Stimulated activated effector memory CD8-positive, alpha-beta T cell treated with anti-CD3 and anti-CD28 coated beads, Interleukin-12 subunit alpha, Interleukin-12 subunit beta, amount 100 ng/mL, for 72 hours (primary cell): ENCODE results near the gene NHSL2.

ENCODE experiments used
- ATAC-seq: fragments of 150-1000 bp; cut with Tn5 transposase; 2 replicates; pipeline ENCODE4 v1.10.0; 2021
- DNase-seq, 2 donors: peaks; one replicate each; pipeline ENCODE4 v3.0.0; 2021 to 2022; ENCODE audit warnings: low spot score in 2 of 2
- H3K27ac Mint-ChIP-seq: one replicate; pipeline ENCODE4 v1.8.0; 2022; ENCODE audit warnings: mild to moderate bottlenecking, mixed read lengths
- H3K36me3 Mint-ChIP-seq: one replicate; pipeline ENCODE4 v1.8.0; 2022; ENCODE audit warnings: mild to moderate bottlenecking, mixed read lengths
- H3K4me1 Mint-ChIP-seq: one replicate; pipeline ENCODE4 v1.8.0; 2022; ENCODE audit warnings: mixed read lengths
- H3K4me3 Mint-ChIP-seq: one replicate; pipeline ENCODE4 v1.8.0; 2022; ENCODE audit warnings: mild to moderate bottlenecking, mixed read lengths
- H3K9me3 Mint-ChIP-seq: one replicate; pipeline ENCODE4 v1.8.0; 2022; ENCODE audit warnings: mixed read lengths

NHSL2 gene

GRCh38 chrX:71993371-71993770, 82.7 kb downstream of the NHSL2 start:
- Mint-ChIP-seq H3K27ac (peak overlapping the region; percentile 64), H3K9me3 (no peaks in the 10 kb centered on the region)
- ATAC-seq: no peak

GRCh38 chrX:71994601-71995000, 84.0 kb downstream of the NHSL2 start:
- Mint-ChIP-seq H3K4me3 (no peak overlapping the region), H3K27ac (peak overlapping the region; percentile 68), H3K4me1 (peaks cover 52% of the 10 kb centered on the region), H3K9me3 (no peaks in the 10 kb centered on the region), H3K36me3 (no peaks in the 10 kb centered on the region)
- DNase-seq: no peak
- no peak for ATAC-seq

More at GRCh38 chrX:71993371-71993770, 82.7 kb downstream of the NHSL2 start:
- DNase-seq: no peak
- Mint-ChIP-seq H3K4me3 (no peak overlapping the region), H3K36me3 (no peaks in the 10 kb centered on the region), H3K4me1 (peaks cover 46% of the 10 kb centered on the region)

GRCh38 chrX:71995122-71995521, 84.5 kb downstream of the NHSL2 start:
- no peaks in the 10 kb centered on the region for H3K36me3 Mint-ChIP-seq
- no peaks in the 10 kb centered on the region for H3K9me3 Mint-ChIP-seq
- H3K27ac Mint-ChIP-seq: no peak overlapping the region
- no peak overlapping the region for H3K4me3 Mint-ChIP-seq
- H3K4me1 Mint-ChIP-seq: peaks cover 52% of the 10 kb centered on the region
- DNase-seq (no peak), ATAC-seq (no peak)

GRCh38 chrX:71996136-71996535, 85.5 kb downstream of the NHSL2 start:
- H3K4me1 Mint-ChIP-seq: peaks cover 46% of the 10 kb centered on the region
- no peak overlapping the region for H3K27ac Mint-ChIP-seq
- DNase-seq (no peak), ATAC-seq (no peak)
- no peak overlapping the region for H3K4me3 Mint-ChIP-seq
- no peaks in the 10 kb centered on the region for H3K36me3 Mint-ChIP-seq
- no peaks in the 10 kb centered on the region for H3K9me3 Mint-ChIP-seq

- H3K36me3 Mint-ChIP-seq: no peaks in the 10 kb centered on the region
- ATAC-seq: no peak
- H3K9me3 Mint-ChIP-seq: no peaks in the 10 kb centered on the region
- DNase-seq: no peak
- H3K4me3 Mint-ChIP-seq: no peak overlapping the region
- no peak overlapping the region for H3K27ac Mint-ChIP-seq
- H3K4me1 Mint-ChIP-seq: peaks cover 41% of the 10 kb centered on the region
These were observed 86.2 kb downstream of the NHSL2 start for GRCh38 chrX:71996826-71997225.

- Mint-ChIP-seq H3K9me3 (no peaks in the 10 kb centered on the region), H3K36me3 (no peaks in the 10 kb centered on the region), H3K27ac (no peak overlapping the region), H3K4me3 (no peak overlapping the region), H3K4me1 (peaks cover 36% of the 10 kb centered on the region)
- ATAC-seq (no peak), DNase-seq (no peak)
These were observed 86.7 kb downstream of the NHSL2 start for GRCh38 chrX:71997320-71997719.

- no peaks in the 10 kb centered on the region for H3K36me3 Mint-ChIP-seq
- H3K4me3 Mint-ChIP-seq: no peak overlapping the region
- DNase-seq (peak in 1 of 2 donors; percentile 53), ATAC-seq (peak; percentile 62)
- no peaks in the 10 kb centered on the region for H3K9me3 Mint-ChIP-seq
- no peak overlapping the region for H3K27ac Mint-ChIP-seq
- H3K4me1 Mint-ChIP-seq: peaks cover 21% of the 10 kb centered on the region
These were observed 88.3 kb downstream of the NHSL2 start for GRCh38 chrX:71998836-71999509.

GRCh38 chrX:71999535-71999934, 88.9 kb downstream of the NHSL2 start:
- no peak for ATAC-seq
- Mint-ChIP-seq H3K4me1 (peaks cover 16% of the 10 kb centered on the region), H3K27ac (no peak overlapping the region), H3K36me3 (no peaks in the 10 kb centered on the region), H3K4me3 (no peak overlapping the region), H3K9me3 (no peaks in the 10 kb centered on the region)
- DNase-seq: no peak

GRCh38 chrX:72001471-72001870, 90.8 kb downstream of the NHSL2 start:
- Mint-ChIP-seq H3K36me3 (no peaks in the 10 kb centered on the region), H3K4me1 (peaks cover 6% of the 10 kb centered on the region), H3K4me3 (no peak overlapping the region), H3K27ac (no peak overlapping the region), H3K9me3 (no peaks in the 10 kb centered on the region)
- DNase-seq (no peak), ATAC-seq (no peak)

GRCh38 chrX:72001906-72002305, 91.3 kb downstream of the NHSL2 start:
- ATAC-seq (no peak), DNase-seq (no peak)
- Mint-ChIP-seq H3K9me3 (no peaks in the 10 kb centered on the region), H3K27ac (no peak overlapping the region), H3K36me3 (no peaks in the 10 kb centered on the region), H3K4me3 (no peak overlapping the region), H3K4me1 (peaks cover 6% of the 10 kb centered on the region)

GRCh38 chrX:72002875-72003274, 92.2 kb downstream of the NHSL2 start:
- Mint-ChIP-seq H3K36me3 (no peaks in the 10 kb centered on the region), H3K4me1 (peaks cover 6% of the 10 kb centered on the region), H3K9me3 (no peaks in the 10 kb centered on the region), H3K27ac (no peak overlapping the region), H3K4me3 (no peak overlapping the region)
- DNase-seq: no peak
- ATAC-seq: no peak

- H3K4me3 Mint-ChIP-seq: no peak overlapping the region
- peaks cover 2% of the 10 kb centered on the region for H3K4me1 Mint-ChIP-seq
- no peaks in the 10 kb centered on the region for H3K9me3 Mint-ChIP-seq
- no peak for ATAC-seq
- no peak for DNase-seq
- H3K36me3 Mint-ChIP-seq: no peaks in the 10 kb centered on the region
- no peak overlapping the region for H3K27ac Mint-ChIP-seq
These were observed 93.4 kb downstream of the NHSL2 start for GRCh38 chrX:72003811-72004750.

- DNase-seq (no peak), ATAC-seq (no peak)
- no peaks in the 10 kb centered on the region for H3K36me3 Mint-ChIP-seq
These were observed 94.4 kb downstream of the NHSL2 start for GRCh38 chrX:72005046-72005445.

GRCh38 chrX:72006461-72006860, 95.8 kb downstream of the NHSL2 start:
- H3K4me3 Mint-ChIP-seq: no peak overlapping the region
- no peaks in the 10 kb centered on the region for H3K9me3 Mint-ChIP-seq
- H3K36me3 Mint-ChIP-seq: no peaks in the 10 kb centered on the region
- DNase-seq (no peak), ATAC-seq (no peak)
- no peak overlapping the region for H3K27ac Mint-ChIP-seq
- no peaks in the 10 kb centered on the region for H3K4me1 Mint-ChIP-seq

More at GRCh38 chrX:72005046-72005445, 94.4 kb downstream of the NHSL2 start:
- Mint-ChIP-seq H3K27ac (no peak overlapping the region), H3K4me3 (no peak overlapping the region), H3K4me1 (no peaks in the 10 kb centered on the region), H3K9me3 (no peaks in the 10 kb centered on the region)

GRCh38 chrX:72009731-72010130, 99.1 kb downstream of the NHSL2 start:
- no peak overlapping the region for H3K4me3 Mint-ChIP-seq
- no peak for DNase-seq
- no peaks in the 10 kb centered on the region for H3K9me3 Mint-ChIP-seq
- peak; percentile 70 for ATAC-seq
- no peaks in the 10 kb centered on the region for H3K4me1 Mint-ChIP-seq
- no peaks in the 10 kb centered on the region for H3K36me3 Mint-ChIP-seq
- H3K27ac Mint-ChIP-seq: no peak overlapping the region

- Mint-ChIP-seq H3K36me3 (no peaks in the 10 kb centered on the region), H3K4me3 (no peak overlapping the region), H3K4me1 (no peaks in the 10 kb centered on the region), H3K27ac (no peak overlapping the region), H3K9me3 (no peaks in the 10 kb centered on the region)
- DNase-seq (no peak), ATAC-seq (no peak)
These were observed 101.1 kb downstream of the NHSL2 start for GRCh38 chrX:72011734-72012133.
